SKM-1 (cell line): ENCODE results near the gene APOBEC4.
"Not testable (repeated sequence)": the region's sequence is repeated elsewhere in the genome, so short reads cannot be mapped to it uniquely, and the experiment has no call there.

Experiments used
- DNase-seq: peaks from one replicate; lab custom pipeline; 2025; ENCODE audit not compliant: unreplicated experiment; lab: John Stamatoyannopoulos, UW

The APOBEC4 gene, protein sequence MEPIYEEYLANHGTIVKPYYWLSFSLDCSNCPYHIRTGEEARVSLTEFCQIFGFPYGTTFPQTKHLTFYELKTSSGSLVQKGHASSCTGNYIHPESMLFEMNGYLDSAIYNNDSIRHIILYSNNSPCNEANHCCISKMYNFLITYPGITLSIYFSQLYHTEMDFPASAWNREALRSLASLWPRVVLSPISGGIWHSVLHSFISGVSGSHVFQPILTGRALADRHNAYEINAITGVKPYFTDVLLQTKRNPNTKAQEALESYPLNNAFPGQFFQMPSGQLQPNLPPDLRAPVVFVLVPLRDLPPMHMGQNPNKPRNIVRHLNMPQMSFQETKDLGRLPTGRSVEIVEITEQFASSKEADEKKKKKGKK

DNA sequence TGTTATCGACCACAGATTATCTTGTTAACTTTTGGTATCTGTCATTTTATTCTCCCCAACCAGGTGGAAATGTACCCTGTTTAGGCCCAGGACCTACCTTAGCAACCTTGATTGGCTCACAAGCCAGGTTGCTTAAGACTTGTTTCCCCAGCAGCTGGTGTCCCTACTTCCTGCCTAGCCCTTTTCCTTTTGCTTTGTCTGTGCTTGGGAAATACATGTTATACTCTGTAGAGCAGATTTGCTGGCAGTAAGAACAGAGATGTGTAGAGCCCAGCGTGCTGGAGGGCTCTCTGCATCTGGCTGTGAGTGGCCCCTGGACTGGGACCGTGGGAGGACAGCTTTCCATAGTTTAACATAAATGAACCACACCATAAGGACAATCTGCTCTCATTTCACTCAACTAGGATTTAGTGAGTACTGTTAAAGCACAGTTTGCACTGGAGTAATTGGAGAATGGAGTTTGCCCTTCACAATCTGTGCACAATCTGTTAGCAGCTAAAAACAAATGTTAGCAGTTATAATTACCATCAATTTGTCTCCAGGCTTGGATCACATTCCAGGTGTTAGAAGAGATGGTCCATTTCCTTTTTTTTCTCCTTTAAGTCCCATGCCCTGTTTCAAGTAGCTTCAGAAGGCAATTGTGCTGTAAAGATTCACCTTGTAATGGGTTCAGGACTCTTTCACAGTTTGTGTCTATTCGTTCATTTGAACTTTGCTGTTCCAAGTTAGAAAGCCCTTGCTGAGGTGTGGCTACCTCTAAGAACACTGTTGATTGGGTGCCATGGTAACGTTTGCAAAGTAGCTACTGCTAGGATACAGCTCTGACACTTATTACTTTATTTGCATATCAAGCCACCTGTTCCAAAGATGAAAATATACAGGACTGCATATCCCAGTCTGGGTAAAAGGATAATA is at the start of gene APOBEC4:
Gene APOBEC4 (minus strand): TSS at position 770 of the 915 bp plus-strand sequence. CDS start 4,535 bp downstream, outside the sequence.
- DNase-seq = peak; percentile 32

DNA sequence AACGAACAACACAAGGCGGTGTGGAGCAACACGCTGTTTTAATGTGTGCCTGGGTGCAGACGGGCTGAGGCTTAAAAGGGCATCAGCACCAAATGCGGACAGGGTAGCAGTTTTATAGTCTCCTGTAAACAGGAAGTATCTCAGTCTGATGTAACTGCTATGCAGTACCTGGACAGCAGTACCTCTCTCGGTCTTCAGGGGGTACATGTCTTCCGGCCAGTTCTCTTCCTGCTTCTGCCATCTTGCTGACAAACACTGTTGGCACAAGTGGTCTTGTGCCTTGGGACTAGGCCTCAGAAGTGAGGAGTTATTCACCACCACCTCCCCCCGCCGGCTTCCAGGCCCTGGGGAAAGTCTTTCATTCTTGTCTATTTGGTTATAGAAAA is 49.7 kb upstream of the APOBEC4 start:
- DNase-seq = no peak

DNA sequence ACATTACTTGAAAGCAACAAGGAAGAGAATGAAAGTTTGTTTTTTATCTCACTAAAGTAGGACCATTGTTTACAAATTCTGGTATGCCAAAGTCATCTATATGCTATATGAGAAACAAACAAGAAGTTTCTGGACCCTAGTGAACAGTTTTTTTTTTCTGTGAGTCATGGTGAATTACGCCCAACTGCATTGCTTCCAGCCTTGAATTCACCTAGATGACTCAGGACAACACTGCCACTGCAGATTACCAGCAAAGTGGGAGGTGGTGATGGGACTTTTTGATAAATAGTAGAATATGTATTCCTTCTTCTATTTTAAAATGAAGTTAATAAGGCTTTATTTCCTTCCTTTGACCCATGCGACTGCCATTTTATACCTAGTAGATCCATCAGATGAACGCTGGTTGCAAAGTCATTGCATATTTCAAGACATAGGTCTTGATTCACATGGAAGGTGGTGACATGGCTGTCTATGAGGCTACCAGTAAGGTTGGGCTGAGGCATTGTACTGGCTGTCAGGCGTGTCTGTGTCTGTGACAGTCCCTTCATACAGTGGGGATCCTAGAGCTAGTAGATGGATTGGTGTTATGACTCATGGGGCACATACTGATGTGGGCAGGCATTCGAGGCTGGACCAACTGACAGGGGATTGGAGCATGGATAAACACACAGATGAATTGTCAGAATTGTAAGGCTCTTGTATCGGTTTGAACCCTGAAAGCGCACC is 49.1 kb upstream of the APOBEC4 start:
- DNase-seq = no peak

DNA sequence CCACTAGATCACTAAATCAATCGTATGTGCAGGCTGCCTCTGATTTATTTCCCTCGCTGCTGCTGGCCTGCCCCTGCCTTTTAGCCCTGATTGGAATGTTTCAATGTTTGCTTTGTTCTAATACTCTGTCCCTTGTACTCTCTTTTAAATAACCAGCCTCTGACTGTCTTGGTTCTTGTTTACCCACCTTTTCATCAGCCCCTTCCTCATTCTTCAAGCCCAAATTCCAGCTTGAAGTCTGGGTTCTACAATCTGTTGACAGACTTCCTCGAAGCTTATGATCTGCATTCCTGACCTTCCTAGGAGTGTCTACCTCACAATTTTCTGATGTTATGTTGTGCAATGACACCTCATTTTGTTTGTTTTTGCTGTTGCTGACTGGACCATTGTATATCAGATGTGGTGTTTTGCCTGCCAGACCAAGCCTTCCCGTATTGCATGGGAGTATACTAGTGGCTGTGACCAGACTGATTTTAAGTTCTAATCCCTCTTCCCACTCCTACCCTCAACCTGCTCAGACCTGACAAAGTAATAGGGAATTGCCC is 46.6 kb upstream of the APOBEC4 start:
- DNase-seq = no peak

DNA sequence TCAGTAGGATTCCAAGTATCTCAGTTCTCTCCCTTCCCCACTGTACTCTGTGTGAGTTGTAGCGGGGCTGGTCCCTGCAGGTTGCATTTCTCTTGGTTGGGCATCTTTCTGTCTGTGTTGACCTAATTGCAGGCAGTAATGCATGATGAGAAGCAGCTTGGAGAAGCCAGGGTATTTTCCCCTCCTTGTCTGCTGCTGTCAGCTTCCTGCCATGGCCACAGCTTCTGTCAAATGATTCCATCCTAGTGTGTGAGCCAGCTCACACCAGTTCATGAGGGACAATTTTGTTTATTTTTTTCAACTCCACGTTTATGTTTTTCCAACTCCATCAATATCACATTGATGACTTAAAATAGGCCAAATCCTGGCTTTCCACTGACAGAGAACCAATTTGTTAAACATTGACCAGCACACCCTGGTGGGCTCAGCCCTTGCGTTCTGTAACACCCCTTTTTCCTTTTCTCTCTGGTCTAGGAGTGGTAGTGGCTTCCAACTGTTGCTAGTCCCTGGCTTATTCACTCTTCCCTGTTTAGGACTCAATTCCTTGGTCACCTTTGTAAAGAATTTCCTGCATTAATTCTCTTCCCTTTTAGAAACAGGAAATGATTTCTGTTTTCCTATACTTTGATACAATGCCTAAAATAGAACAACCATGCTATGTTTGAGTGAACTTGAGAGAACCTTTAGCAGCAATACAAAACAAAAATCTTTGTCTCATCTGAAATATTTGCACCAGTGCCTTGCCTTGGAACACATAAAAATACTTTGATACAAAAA is 44.9 kb upstream of the APOBEC4 start:
- DNase-seq = no peak

DNA sequence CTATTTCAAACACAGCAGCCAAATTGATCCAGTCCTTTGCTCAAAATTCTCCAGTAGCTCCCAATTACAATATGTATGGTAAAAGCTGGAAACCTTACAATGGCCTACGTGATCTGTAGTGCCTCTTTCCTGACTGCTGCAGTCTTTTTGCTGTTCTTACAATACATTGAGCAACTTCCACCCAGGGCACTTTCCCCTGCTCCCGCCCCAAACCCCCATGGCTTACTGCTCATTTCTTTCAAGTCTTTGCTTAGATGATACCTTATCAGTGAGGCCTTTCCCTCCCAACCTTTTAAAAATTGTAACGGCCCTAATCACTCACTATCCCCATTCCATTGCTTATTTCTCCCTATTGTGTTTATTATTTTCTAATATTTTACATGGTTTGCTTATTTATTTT is 43.9 kb upstream of the APOBEC4 start:
- no peak for DNase-seq

DNA sequence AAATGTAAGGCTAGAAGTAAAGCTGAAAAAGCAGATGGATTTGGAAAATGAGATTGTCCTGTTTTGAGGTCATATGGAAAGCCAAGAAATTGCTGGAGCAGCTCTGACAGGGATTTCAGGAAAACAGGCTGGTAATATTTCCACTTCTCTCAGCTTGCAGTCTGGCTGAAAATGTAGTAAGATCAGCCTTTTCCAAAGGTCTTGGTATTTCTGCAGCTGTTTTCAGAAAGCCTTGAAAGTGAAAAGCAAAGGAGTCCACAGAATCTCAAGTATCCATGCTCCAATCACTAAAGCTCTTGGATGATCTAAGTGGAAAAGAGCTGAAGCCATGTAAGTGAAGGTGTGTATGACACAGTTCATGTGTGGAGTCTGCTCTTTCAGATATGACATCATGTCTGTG is 41.6 kb upstream of the APOBEC4 start:
- DNase-seq = no peak

DNA sequence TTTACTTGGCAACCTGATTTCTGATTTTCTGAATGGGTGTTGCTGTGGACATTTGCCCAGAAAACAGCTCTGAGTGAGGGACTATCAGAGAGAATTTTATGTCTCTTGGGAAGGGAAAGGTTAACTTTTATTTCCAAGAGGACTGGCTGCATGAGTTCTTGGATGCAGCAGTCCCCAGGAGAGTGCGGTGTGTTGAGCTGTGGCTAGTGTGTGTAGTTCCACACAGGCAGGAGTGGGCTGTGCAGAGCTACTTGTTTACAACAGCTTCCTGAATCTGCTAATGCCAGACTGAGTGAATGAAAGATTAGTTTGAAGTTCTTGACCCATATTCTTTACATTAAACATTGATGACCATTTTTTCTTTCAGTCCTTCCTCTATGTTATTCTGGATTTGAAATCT is 41.0 kb upstream of the APOBEC4 start:
- no peak for DNase-seq

DNA sequence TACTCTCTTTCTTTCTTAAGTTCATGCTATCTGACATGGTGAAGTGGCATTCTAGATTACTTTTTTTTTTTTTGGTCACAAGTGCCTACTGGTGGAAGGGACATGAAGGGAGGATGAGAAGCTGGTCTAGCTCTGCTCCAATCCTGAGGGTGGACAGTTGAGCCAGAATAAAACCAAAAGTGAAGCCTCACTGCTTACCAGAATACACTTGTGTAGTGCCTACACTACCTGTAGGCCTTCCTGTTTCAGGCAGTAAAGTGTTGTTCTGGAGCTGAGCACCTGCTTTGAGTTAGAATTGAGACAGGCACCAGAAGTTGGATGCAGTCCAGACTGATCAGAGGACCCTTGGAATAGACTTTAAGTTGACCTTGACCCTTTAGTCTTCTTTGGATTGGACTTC is 40.4 kb upstream of the APOBEC4 start:
- DNase-seq = no peak

DNA sequence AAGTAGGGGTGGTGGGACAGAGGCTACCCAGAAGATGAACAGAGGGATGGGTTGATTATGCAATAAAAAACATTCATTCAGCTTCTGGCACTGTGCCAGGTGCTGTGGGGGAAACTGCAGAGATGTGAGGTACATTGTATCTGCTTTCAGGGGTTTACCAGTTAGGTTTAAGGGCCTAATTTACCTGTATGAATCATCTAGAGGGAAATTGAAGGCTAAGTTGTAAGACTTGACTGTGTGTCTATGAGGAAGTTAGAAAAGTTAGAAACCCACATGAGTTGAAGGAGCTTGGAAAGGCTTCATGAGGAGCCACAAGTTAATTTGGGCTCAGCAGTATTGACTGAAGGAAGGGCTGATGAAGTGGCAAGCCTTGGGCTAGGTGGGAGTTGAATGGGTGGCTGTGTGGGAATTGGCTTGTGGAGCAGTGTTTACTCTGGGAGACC is 36.7 kb upstream of the APOBEC4 start:
- DNase-seq = no peak

DNA sequence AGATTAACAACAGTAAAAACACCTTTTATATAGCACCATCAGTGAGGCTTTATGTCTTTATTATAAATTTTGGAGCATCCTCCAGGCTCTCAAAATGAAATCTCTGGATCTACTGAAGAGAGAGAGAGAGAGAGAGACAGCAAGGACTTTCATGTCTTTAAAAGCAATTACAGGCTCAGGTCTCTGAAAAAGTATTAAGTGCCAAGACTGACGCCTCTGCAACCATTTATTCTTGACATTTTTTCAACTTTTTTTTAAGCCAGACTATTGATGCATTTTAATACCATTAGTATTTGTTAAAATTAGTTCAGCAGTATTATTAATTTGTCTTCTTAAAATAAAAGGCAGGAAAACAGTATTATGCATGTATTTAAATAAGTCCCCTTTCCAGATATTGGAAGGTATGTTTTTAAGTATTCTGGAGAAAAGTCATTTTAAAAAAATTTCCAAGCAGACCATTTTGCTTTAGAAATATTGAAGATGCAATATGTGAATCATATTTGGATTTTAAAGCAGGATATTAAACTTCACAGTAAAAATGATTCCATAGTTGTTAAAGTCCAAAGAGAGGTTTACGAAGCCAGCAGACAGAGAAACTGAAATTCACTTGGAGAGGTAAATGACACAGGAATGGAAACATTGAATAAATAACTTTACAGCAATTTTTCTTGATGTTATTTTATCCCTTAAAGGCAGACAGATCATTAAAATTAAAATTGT is 35.4 kb upstream of the APOBEC4 start:
- DNase-seq = no peak

DNA sequence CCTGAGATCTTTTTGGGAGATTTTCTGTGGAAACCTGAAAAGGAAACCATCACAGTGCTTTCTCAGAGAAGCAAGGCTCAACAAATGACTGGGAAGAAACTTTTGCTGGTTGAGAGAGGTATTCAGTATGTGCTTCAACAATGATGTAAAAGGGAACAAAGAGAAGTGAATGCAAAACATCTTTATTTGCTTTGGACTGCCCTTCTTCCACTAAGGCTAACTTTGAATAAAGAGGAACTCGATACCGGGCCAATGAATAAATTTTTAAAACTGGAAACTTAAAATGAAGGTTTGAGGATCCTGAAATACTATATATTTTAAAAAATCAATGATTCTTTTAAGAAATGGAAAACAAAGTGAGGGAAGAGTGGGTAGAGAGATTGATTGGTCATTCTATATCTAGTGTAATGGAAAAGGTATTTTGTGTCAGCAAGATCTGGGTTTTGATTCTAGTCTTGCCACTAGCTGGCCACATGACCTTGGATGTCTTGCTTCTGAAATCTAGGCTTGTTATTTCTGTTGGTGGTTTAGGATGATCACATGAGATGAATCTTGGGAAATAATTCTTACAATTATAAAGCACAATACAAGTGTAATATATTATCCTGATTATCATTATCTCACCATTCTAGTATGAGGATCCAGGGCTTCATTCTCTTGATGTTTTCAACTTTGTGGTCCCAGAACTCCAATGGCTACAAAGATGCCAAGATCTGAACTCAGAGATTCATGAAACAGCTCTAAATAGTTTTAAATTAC is 34.6 kb upstream of the APOBEC4 start:
- DNase-seq = no peak

DNA sequence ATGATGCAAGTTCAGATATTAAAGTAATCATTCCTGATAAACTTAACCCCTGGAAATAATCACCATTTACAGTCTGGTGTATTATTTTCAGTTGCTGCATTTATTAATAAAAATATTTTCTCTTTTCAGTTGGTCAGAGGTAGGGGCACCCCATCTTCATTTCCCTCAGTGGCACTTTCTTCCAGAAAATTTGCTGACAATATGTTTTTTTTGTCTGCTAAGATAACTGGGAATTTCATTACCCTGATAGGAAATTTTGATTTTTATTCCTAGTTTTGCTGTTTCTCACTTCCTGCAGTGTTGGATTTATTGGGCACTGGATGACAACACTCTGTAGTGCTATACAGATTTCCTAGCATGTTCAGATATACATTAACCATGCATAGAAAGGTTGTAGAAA is 33.1 kb upstream of the APOBEC4 start:
- DNase-seq = no peak

DNA sequence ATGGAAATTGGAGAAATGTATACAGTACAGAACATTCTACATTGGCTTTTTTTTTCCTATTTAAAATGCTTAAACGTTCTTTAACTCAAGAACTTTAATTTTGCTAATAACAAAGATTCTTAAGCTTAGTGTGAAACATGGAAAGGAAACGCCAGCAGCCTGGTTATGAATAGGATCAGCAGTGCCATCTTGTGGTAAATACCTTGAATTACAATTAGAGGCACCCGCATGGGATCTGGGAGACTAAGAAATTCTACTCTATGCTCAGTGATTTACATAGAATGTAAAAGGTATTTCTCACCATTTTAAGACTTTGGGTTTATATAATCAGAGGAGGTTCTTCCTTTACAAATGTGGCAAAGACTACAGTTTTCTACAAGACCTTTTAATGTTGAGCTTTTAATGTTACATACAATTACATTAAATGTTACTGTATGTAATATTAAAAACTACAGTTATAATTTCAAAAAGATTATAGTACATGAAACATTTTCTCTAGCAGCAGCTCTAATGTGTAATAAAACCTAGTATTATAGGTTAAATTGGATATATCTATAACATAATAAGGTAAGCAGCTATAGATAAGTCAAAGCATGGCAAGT is 32.1 kb upstream of the APOBEC4 start:
- peak; percentile 76 for DNase-seq

DNA sequence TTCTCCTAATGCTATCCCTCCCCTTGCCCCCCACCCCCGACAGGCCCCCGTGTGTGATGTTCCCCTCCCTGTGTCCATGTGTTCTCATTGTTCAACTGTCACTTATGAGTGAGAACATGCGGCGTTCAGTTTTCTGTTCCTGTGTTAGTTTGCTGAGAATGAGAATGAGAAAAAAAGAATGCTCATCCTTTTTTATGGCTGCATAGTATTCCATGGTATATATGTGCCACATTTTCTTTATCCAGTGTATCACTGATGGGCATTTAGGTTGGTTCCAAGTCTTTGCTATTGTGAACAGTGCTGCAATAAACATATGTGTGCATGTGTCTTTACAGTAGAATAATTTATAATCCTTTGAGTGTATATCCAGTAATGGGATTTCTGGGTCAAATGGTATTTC is 26.2 kb upstream of the APOBEC4 start:
- not testable (repeated sequence) for DNase-seq

DNA sequence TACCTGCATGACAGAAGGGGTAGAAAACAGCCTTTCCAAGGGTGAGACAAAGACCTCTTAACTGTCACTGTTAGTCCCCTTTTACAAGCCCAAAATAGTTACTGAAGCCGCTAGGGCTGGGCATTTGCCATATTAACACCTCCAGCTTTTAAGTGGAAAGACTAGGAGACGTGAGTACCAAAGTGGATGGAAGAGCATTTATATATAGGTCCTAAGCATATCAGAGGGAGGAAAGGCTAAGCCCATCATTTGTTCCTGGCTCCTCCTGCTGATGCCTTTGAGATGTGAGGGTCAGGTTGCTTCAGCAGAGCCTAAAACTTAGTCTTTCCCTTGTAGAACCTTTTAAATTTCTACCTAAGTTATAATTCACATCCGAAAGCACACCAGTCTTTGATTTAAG is 25.7 kb upstream of the APOBEC4 start:
- DNase-seq = no peak

DNA sequence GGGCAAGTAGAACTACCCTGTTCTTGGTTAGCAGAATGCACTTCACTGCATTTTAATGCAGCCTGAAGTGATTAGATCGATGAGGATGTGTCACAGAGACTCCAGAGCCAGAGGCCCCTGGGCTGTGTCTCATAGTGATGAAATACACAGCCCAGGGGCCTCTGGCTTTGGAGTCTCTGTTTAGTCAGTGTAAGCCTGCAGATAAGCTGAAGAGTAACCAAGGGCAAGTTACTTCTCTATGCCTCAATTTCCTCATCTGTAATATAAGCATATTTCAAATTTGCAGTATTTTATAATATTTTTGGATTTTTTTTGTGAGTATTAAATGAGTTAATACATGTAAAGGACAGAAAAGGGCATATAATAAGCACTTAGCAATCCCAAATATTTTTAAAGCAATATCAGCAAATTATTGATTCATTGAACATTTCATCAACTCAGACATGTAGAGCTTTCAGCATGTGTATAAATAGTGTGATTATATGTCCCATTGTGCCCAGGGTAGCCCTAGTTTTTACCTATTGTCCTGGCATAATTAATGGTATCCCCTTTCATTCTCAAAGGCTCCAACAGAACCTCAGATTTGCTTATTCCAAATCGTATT is 23.6 kb upstream of the APOBEC4 start:
- DNase-seq = no peak

DNA sequence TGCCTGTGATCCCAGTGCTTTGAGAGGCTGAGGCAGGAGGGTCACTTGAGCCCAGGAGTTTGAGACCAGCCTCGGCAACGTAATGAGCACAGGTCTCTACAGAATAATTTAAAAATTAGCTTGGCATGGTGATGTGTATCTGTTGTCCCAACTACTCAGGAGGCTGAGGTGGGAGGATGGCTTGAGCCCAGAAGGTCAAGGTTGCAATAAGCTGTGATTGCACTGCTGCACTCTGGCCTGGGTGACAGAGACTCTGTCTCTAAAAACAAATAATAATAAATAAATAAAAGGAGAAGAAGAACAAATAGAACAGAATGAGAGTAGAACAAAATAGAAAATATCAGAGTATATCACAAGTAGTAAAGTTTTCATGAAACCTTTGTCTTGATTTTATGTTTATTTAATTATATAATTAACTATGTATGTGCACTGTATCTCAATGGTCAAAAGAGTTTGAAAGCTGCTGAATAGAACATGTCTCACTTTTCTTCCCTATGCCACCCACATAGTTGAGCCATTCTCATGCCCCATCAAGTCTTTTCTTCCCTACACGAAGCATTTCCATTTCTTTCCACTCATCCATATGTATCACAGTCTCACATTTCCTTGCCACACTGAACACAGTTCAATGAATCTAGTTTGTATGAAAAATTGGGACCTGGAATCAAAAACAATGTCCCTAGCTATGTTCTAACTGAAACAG is 22.9 kb upstream of the APOBEC4 start:
- DNase-seq = no peak
